H1 (cell line): ENCODE data around the gene GAS7. TPM values are rescaled to one million over a fixed set of nuclear protein-coding genes. Genes with fewer than 3 reads are reported as not detected.

Experiments
- CTCF ChIA-PET: fragments of 300-600 bp; sonication (Branson Sonifier 250); formaldehyde crosslinking; loops from one replicate; lab custom pipeline; 2021; ENCODE audit not compliant: partially characterized antibody; lab: Charles Lee
- POLR2A ChIA-PET: fragments of 300-600 bp; sonication (Branson Sonifier 250); formaldehyde crosslinking; loops from one replicate; lab custom pipeline; 2021; ENCODE audit warnings: inconsistent platforms; ENCODE audit not compliant: partially characterized antibody; lab: Charles Lee
- DNase-seq, 2 experiments: peaks; one replicate each; pipeline versions ENCODE4 v3.0.0 to v3.0.0-alpha.2; 2010 to 2022; ENCODE audit warnings: low spot score in 2 of 2, low read depth in 1 of 2, mixed read lengths in 1 of 2
- FAIRE-seq: peaks from 2 replicates; lab custom pipeline; 2011; peaks lifted over from hg19 to GRCh38; lab: Jason Lieb, UNC
- H2AFZ ChIP-seq: 2 replicates; pipeline ENCODE4 v1.8.1; 2012; ENCODE audit warnings: low read length, inconsistent platforms
- H2AK5ac ChIP-seq: 2 replicates; pipeline ENCODE4 v1.6.1; 2013; ENCODE audit warnings: low read depth, low read length
- H2BK120ac ChIP-seq: replicated peaks from 2 replicates; pipeline ENCODE3; 2013; ENCODE audit warnings: low read depth, low read length, inconsistent platforms
- H2BK12ac ChIP-seq: 2 replicates; pipeline ENCODE4 v1.6.1; 2013; ENCODE audit warnings: low read depth, low read length
- H2BK15ac ChIP-seq: 2 replicates; pipeline ENCODE4 v1.6.1; 2013; ENCODE audit warnings: low read length
- H2BK20ac ChIP-seq: 2 replicates; pipeline ENCODE4 v1.6.1; 2013; ENCODE audit warnings: low read length
- H2BK5ac ChIP-seq: 2 replicates; pipeline ENCODE4 v1.6.1; 2013; ENCODE audit warnings: low read depth, low read length
- H3K14ac ChIP-seq: 2 replicates; pipeline ENCODE4 v1.6.1; 2013; ENCODE audit warnings: inconsistent platforms; ENCODE audit not compliant: insufficient read length
- H3K18ac ChIP-seq: 2 replicates; pipeline ENCODE4 v1.6.1; 2013; ENCODE audit warnings: low read length; ENCODE audit errors: extremely low read depth
- H3K23ac ChIP-seq: 2 replicates; pipeline ENCODE4 v1.6.1; 2013; ENCODE audit warnings: inconsistent platforms; ENCODE audit not compliant: insufficient read length
- H3K23me2 ChIP-seq: 2 replicates; pipeline ENCODE4 v1.6.1; 2013; ENCODE audit warnings: low read depth, low read length
- H3K27ac ChIP-seq: 2 replicates; pipeline ENCODE4 v1.6.1; 2011; ENCODE audit warnings: low read depth, low read length, inconsistent platforms
- H3K27me3 ChIP-seq, 4 experiments: replicated peaks in 1 of 4; 1 replicate in 1 of 4; 2 replicates in 3 of 4; pipeline versions ENCODE4 v1.6.1 to v1.8.1; 2011 to 2013; ENCODE audit warnings: low read length in 3 of 4, mild to moderate bottlenecking in 3 of 4, inconsistent platforms in 2 of 4, mixed read lengths in 2 of 4, moderate library complexity in 1 of 4; ENCODE audit not compliant: control insufficient read depth in 3 of 4, insufficient read depth in 3 of 4; ENCODE audit errors: extremely low read depth in 1 of 4
- H3K36me3 ChIP-seq, 4 experiments: 2 replicates each; pipeline versions ENCODE4 v1.6.1 to v1.8.1; 2011 to 2013; ENCODE audit warnings: mild to moderate bottlenecking in 4 of 4, low read length in 3 of 4, moderate library complexity in 2 of 4, control low read depth in 1 of 4, inconsistent platforms in 1 of 4; ENCODE audit not compliant: insufficient read depth in 4 of 4, control insufficient read depth in 2 of 4
- H3K4ac ChIP-seq: replicated peaks from 2 replicates; pipeline ENCODE3; 2013; ENCODE audit warnings: low read length, low read depth, mixed read lengths, inconsistent platforms; ENCODE audit not compliant: insufficient read length
- H3K4me1 ChIP-seq, 4 experiments: replicated peaks in 1 of 4; 1 replicate in 1 of 4; 2 replicates in 3 of 4; pipeline versions ENCODE4 v1.6.1 to v1.8.1; 2011 to 2013; ENCODE audit warnings: low read length in 3 of 4, inconsistent platforms in 2 of 4, mixed read lengths in 1 of 4; ENCODE audit not compliant: insufficient read depth in 4 of 4, control insufficient read depth in 3 of 4
- H3K4me2 ChIP-seq, 2 experiments: 2 replicates each; pipeline versions ENCODE4 v1.6.1 to v1.8.1; 2011 to 2013; ENCODE audit warnings: low read depth in 2 of 2, low read length in 2 of 2, control low read depth in 1 of 2, inconsistent platforms in 1 of 2, mild to moderate bottlenecking in 1 of 2; ENCODE audit not compliant: insufficient read depth in 1 of 2
- H3K4me3 ChIP-seq, 4 experiments: fragments of 200-600, 300-600 bp in 1 of 4; sonication (generic), shearing (Covaris generic), sonication (Bioruptor Twin) in 1 of 4; 2 replicates each; pipeline versions ENCODE4 v1.5.1 to v1.8.1; 2011 to 2016; ENCODE audit warnings: low read length in 4 of 4, low read depth in 3 of 4, control low read depth in 2 of 4, inconsistent platforms in 2 of 4, mild to moderate bottlenecking in 2 of 4, mixed read lengths in 1 of 4, moderate library complexity in 1 of 4; ENCODE audit not compliant: insufficient read depth in 2 of 4; ENCODE audit errors: extremely low read depth in 1 of 4
- H3K56ac ChIP-seq: replicated peaks from 2 replicates; pipeline ENCODE3; 2013; ENCODE audit warnings: low read depth, mild to moderate bottlenecking, mixed read lengths, low read length, inconsistent platforms; ENCODE audit not compliant: insufficient read length
- H3K79me1 ChIP-seq: 2 replicates; pipeline ENCODE4 v1.6.1; 2013; ENCODE audit warnings: low read depth, low read length, control low read depth
- H3K79me2 ChIP-seq, 2 experiments: 2 replicates each; pipeline versions ENCODE4 v1.6.1 to v1.8.1; 2012 to 2013; ENCODE audit warnings: low read length in 2 of 2, mild to moderate bottlenecking in 2 of 2, inconsistent platforms in 1 of 2; ENCODE audit not compliant: insufficient read depth in 2 of 2, control insufficient read depth in 1 of 2
- H3K9ac ChIP-seq, 4 experiments: replicated peaks in 1 of 4; 1 replicate in 1 of 4; 2 replicates in 3 of 4; pipeline versions ENCODE4 v1.6.1 to v1.8.1; 2011 to 2013; ENCODE audit warnings: low read depth in 3 of 4, low read length in 3 of 4, control low read depth in 2 of 4, mild to moderate bottlenecking in 2 of 4, moderate library complexity in 2 of 4, inconsistent platforms in 1 of 4; ENCODE audit errors: extremely low read depth in 1 of 4
- H3K9me3 ChIP-seq, 2 experiments: 2 replicates each; pipeline versions ENCODE4 v1.6.1 to v1.8.1; 2012 to 2013; ENCODE audit warnings: mild to moderate bottlenecking in 2 of 2, moderate library complexity in 2 of 2, control low read depth in 1 of 2, inconsistent platforms in 1 of 2, low read depth in 1 of 2, low read length in 1 of 2, mixed read lengths in 1 of 2; ENCODE audit not compliant: insufficient read depth in 2 of 2
- H4K20me1 ChIP-seq, 2 experiments: replicated peaks in 1 of 2; 2 replicates each; pipeline versions ENCODE3 to v1.8.1; 2011 to 2013; ENCODE audit warnings: inconsistent platforms in 2 of 2, low read length in 2 of 2, mild to moderate bottlenecking in 1 of 2; ENCODE audit not compliant: insufficient read depth in 2 of 2, control insufficient read depth in 1 of 2
- H4K5ac ChIP-seq: 2 replicates; pipeline ENCODE4 v1.6.1; 2013; ENCODE audit warnings: low read length, low read depth, mixed read lengths, inconsistent platforms; ENCODE audit not compliant: insufficient read length
- H4K8ac ChIP-seq: 2 replicates; pipeline ENCODE4 v1.8.0; 2013; ENCODE audit warnings: mild to moderate bottlenecking, moderate library complexity, low read length, inconsistent platforms; ENCODE audit not compliant: insufficient read depth; ENCODE audit errors: extremely low read depth
- H4K91ac ChIP-seq: replicated peaks from 2 replicates; pipeline ENCODE3; 2013; ENCODE audit warnings: low read length, mixed read lengths, inconsistent platforms; ENCODE audit not compliant: insufficient read length
- KDM1A ChIP-seq: fragments of 200-600, 300-600 bp; sonication (generic); IDR thresholded peaks from 2 replicates; pipeline ENCODE4 v1.7.1; 2016; ENCODE audit warnings: mild to moderate bottlenecking, low read length, borderline replicate concordance
- KDM4A ChIP-seq: IDR thresholded peaks from one replicate; pipeline ENCODE4 v1.7.1; 2012; ENCODE audit warnings: low read depth, mild to moderate bottlenecking, moderate library complexity, low read length, inconsistent platforms; ENCODE audit not compliant: severe bottlenecking
- PHF8 ChIP-seq: fragments of 200-600 bp; sonication (generic); conservative IDR thresholded peaks from 2 replicates; pipeline ENCODE4 v1.7.1; 2012; ENCODE audit warnings: low read depth, mild to moderate bottlenecking, inconsistent platforms, low read length, moderate library complexity
- WGBS, 2 experiments: shearing (Covaris generic) in 1 of 2; methylation state at CpG; one replicate each; pipeline versions ENCODE4 v1.1.6 to v1.1.7; 2013 to 2015; ENCODE audit warnings: low lambda C conversion rate in 2 of 2, mixed read lengths in 2 of 2, inconsistent platforms in 1 of 2, low coverage in 1 of 2, missing lambda C conversion rate in 1 of 2; ENCODE audit not compliant: insufficient replicate concordance in 2 of 2, insufficient coverage in 1 of 2, insufficient read length in 1 of 2; ENCODE audit errors: extremely low coverage in 1 of 2, missing lambda C conversion rate in 1 of 2; 5-methylcytosine and 5-hydroxymethylcytosine counted together
- polyA plus RNA-seq, 7 experiments: library from polyadenylated mRNA; depleted of rRNA in 3 of 7; stranded (reverse) in 5 of 7; unstranded in 2 of 7; fragments of >200 nt in 5 of 7; fragments of 200-250 nt in 2 of 7; gene quantifications; 1 replicate in 5 of 7; 2 replicates in 1 of 7; 4 replicates in 1 of 7; pipeline versions ENCODE4 v1.2.1 to v1.2.3, GENCODE V29; 2011 to 2013; ENCODE audit warnings: missing spikeins in 2 of 7, mixed read lengths in 2 of 7
- total RNA-seq: library from RNA; stranded (reverse); fragmentation: NEBNext Ultra II Directional; extraction: Animal tissue kit (Norgen Biotek cat#: 25700); gene quantifications from 2 replicates; pipeline ENCODE4 v1.2.1, GENCODE V29; 2021

GAS7 gene
- total and polyA plus RNA-seq, 2 of the 8 experiments (the other 6 are each of a cell fraction or from before 2014, with no cell fraction given) = 5.0 to 14.5 TPM

DNA sequence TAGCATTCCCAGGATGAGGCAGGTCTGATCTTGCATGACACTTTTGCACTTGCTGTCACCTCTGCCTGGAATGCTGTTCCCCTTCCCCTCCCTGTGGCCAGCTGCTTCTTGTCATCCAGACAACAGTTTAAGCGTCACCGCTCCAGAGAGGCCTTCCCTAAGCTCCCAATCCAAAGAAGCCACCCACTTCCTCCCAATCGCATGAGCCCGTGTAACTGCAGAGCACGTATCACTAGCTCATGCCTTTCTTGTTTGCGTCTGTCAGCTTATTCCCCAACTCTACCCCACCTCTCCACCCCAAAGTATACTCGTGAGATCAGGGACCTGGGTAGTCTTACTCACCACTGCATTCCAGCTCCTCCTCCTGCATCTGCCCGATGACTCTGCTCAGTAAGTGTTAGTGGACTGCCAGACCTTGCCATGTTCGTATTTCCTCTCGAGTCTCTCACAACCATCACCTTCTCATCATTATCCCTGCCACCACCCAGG is 92.8 kb downstream of the GAS7 start:
- Histone ChIP-seq H3K79me2 (no peaks in the 10 kb centered on the region), H4K20me1 (no peaks in the 10 kb centered on the region)

More for the DNA sequence above, 92.8 kb downstream of the GAS7 start:
- Histone ChIP-seq H2BK12ac (0 out of 2 replicates have a peak overlapping the region, but pooled peaks have one; percentile 27), H3K23me2 (no peaks in the 10 kb centered on the region), H4K5ac (no peak overlapping the region), H3K4me2 (no peak overlapping the region), H2AFZ (no peak overlapping the region), H2BK5ac (no peak overlapping the region), H3K9me3 (no peaks in the 10 kb centered on the region), H3K4me3 (no peak overlapping the region), H3K18ac (no peak overlapping the region; the same call in 1 of the 2 replicates), H4K91ac (no peak overlapping the region), H3K56ac (no peak overlapping the region), H3K79me1 (no peaks in the 10 kb centered on the region), H2BK20ac (0 out of 2 replicates have a peak overlapping the region, but pooled peaks have one; percentile 61), H3K23ac (no peak overlapping the region), H3K27me3 (no peaks in the 10 kb centered on the region), H3K27ac (no peak overlapping the region), H2BK120ac (no peak overlapping the region), H2BK15ac (no peak overlapping the region), H3K9ac (no peak overlapping the region), H2AK5ac (peak overlapping the region; percentile 75; the same call in 1 of the 2 replicates), H3K4me1 (no peaks in the 10 kb centered on the region), H3K36me3 (no peaks in the 10 kb centered on the region), H4K8ac (no peak overlapping the region; the same call in 1 of the 2 replicates), H3K4ac (no peak overlapping the region), H3K14ac (no peak overlapping the region)
- CTCF ChIA-PET = interaction anchor here (0.9 kb wide), 1 partner anchor 181 kb away, joined by 3 read pairs; no protein-coding TSS in a partner anchor
- DNase-seq (no peak), FAIRE-seq (no peak)
- POLR2A ChIA-PET = no interaction called here
- TF ChIP-seq KDM1A = no peak
- no peak for TF ChIP-seq PHF8
- no peak for TF ChIP-seq KDM4A
- WGBS, 2 experiments = 83% methylated on average over 10 of the region's 10 CpGs; no CpG with 5 or more reads in 1 of the 2 experiments
